Measurements from ENCODE around the gene RNU5D-1.

DNA sequence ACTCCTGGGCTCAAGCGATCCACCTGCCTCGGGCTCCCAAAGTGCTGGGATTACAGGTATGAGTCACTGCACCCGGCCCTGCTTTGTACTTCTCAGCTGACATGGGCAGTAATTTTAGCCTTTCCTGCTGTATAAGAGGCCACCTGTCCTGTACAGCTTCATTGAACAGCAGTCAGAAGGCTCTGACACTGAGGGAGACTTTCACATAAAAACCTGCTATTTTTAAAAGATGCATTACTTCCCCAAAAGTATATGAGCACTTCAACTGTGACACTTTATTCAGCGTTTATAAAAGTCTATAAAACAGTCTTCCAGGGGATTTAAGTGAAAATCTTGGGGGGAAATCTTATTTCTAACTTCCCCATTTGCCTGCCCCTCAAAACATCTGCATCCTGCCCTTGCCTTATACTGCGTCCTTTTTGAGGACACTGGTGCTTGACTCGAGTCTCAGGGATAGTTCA, 17.6 kb downstream of the RNU5D-1 start:
- TF ChIP-seq, protein P1, sequence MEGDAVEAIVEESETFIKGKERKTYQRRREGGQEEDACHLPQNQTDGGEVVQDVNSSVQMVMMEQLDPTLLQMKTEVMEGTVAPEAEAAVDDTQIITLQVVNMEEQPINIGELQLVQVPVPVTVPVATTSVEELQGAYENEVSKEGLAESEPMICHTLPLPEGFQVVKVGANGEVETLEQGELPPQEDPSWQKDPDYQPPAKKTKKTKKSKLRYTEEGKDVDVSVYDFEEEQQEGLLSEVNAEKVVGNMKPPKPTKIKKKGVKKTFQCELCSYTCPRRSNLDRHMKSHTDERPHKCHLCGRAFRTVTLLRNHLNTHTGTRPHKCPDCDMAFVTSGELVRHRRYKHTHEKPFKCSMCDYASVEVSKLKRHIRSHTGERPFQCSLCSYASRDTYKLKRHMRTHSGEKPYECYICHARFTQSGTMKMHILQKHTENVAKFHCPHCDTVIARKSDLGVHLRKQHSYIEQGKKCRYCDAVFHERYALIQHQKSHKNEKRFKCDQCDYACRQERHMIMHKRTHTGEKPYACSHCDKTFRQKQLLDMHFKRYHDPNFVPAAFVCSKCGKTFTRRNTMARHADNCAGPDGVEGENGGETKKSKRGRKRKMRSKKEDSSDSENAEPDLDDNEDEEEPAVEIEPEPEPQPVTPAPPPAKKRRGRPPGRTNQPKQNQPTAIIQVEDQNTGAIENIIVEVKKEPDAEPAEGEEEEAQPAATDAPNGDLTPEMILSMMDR (IDR thresholded peaks at IDR 0.05): no peak
- TF ChIP-seq POLR2AphosphoS5 (IDR thresholded peaks at IDR 0.05): no peak
- TF ChIP-seq POLR2A (IDR thresholded peaks at IDR 0.05): no peak
- no peak for TF ChIP-seq EP300 (IDR thresholded peaks at IDR 0.05)
